Measurements from ENCODE around the gene LIME1. TPM values are rescaled to one million over a fixed set of nuclear protein-coding genes. Genes with fewer than 3 reads are reported as not detected.

Gene LIME1
- total and polyA plus RNA-seq, 4 experiments from 2014 or later, result 162 to 324 (median 233) TPM

DNA sequence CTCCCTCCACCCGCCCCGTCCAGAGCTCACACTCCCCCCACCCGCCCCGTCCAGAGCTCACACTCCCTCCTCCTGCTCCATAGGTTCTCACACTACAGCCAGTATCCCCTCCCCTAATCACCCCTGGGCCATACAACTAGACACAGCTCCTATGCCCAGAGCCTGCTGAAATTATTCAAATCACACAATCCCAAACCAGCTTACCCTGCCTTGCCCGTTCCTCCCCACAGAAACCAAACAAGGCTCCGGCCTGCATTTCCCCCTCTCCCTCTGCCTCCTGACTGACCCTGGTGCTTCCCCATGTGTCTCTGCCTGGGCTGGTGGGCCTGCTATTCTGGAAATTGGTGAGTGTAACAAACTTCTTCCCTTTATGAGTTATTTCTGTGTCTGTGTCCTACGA lies 21.7 kb downstream of the LIME1 start:
- H3K4me1 ChIP-seq (ENCODE audit: insufficient read depth, low read length), result peaks cover 6% of the 10 kb centered on the region
- H3K27me3 Mint-ChIP-seq, result peaks cover 0 to 2% of the 10 kb centered on the region in 2 donors
- H3K27me3 ChIP-seq (ENCODE audit: insufficient read depth, low read length), result no peaks in the 10 kb centered on the region
- no peak overlapping the region for H3K4me3 ChIP-seq (ENCODE audit: low read length in 2 of 2)
- CTCF ChIA-PET (ENCODE audit: partially characterized antibody), result interaction anchor here (1.1 kb wide), 1 partner anchor 25 kb away, joined by 3 read pairs; no protein-coding TSS in a partner anchor
- DNase-seq, result no peak
- intact Hi-C loops (cut with micrococcal nuclease), result no loop called here
- no peaks in the 10 kb centered on the region for H3K36me3 Mint-ChIP-seq
- H3K9me3 ChIP-seq (ENCODE audit: control insufficient read depth in 1 of 2, low read length in 2 of 2), result no peaks in the 10 kb centered on the region
- H3K27ac ChIP-seq (ENCODE audit: low read depth, low read length), result no peak overlapping the region
- peak overlapping the region in 1 of 7 donors; percentile 88 for H3K27ac Mint-ChIP-seq
- H3K4me3 Mint-ChIP-seq, result no peak overlapping the region
- peaks cover 5 to 32% (median 11%) of the 10 kb centered on the region in 4 donors for H3K4me1 Mint-ChIP-seq
- no peaks in the 10 kb centered on the region for H3K9me3 Mint-ChIP-seq
- POLR2A ChIA-PET (ENCODE audit: partially characterized antibody), result no interaction called here
- no peaks in the 10 kb centered on the region for H3K36me3 ChIP-seq (ENCODE audit: insufficient read depth, low read length)

DNA sequence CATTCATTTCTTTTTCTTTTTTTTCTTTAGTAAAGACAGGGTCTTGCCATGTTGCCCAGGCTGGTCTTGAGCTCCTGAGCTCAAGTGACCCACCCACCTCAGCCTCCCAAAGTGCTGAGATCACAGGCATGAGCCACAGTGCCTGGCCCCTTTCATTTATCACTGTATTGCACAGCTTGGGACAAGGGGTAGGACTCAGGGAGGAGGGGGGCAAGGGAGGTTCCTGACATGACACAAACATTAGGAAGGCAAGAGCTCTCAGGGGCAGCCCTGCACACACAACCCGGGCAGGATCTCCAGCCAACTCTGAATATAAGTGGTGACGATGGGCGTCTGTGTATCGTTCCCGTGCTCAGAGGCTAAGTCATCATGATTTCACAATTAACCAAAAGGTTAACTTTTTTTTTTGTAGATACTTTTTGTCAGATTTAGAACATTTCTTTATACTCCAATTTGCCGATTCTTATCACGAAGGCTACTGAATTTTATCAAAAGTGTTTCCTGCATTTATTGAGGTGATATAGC lies 23.0 kb downstream of the LIME1 start:
- Mint-ChIP-seq H3K36me3 (no peaks in the 10 kb centered on the region), H3K9me3 (no peaks in the 10 kb centered on the region), H3K27me3 (peaks cover 0 to 2% of the 10 kb centered on the region in 2 donors), H3K4me1 (peaks cover 5 to 24% (median 9%) of the 10 kb centered on the region in 4 donors), H3K27ac (no peak overlapping the region), H3K4me3 (no peak overlapping the region)
- H3K36me3 ChIP-seq (ENCODE audit: insufficient read depth, low read length), result no peaks in the 10 kb centered on the region
- H3K27me3 ChIP-seq (ENCODE audit: insufficient read depth, low read length), result no peaks in the 10 kb centered on the region
- intact Hi-C loops (cut with micrococcal nuclease), result no loop called here
- H3K4me3 ChIP-seq (ENCODE audit: low read length in 2 of 2), result no peak overlapping the region
- peaks cover 6% of the 10 kb centered on the region for H3K4me1 ChIP-seq (ENCODE audit: insufficient read depth, low read length)
- no peak overlapping the region for H3K27ac ChIP-seq (ENCODE audit: low read depth, low read length)
- CTCF ChIA-PET (ENCODE audit: partially characterized antibody), result interaction anchor here (1.3 to 1.5 kb wide), 2 partner anchors 9 to 22 kb away, joined by 3 to 4 read pairs; partner anchors contain the start of gene LIME1
- no peak for DNase-seq
- no peaks in the 10 kb centered on the region for H3K9me3 ChIP-seq (ENCODE audit: control insufficient read depth in 1 of 2, low read length in 2 of 2)
- POLR2A ChIA-PET (ENCODE audit: partially characterized antibody), result no interaction called here

DNA sequence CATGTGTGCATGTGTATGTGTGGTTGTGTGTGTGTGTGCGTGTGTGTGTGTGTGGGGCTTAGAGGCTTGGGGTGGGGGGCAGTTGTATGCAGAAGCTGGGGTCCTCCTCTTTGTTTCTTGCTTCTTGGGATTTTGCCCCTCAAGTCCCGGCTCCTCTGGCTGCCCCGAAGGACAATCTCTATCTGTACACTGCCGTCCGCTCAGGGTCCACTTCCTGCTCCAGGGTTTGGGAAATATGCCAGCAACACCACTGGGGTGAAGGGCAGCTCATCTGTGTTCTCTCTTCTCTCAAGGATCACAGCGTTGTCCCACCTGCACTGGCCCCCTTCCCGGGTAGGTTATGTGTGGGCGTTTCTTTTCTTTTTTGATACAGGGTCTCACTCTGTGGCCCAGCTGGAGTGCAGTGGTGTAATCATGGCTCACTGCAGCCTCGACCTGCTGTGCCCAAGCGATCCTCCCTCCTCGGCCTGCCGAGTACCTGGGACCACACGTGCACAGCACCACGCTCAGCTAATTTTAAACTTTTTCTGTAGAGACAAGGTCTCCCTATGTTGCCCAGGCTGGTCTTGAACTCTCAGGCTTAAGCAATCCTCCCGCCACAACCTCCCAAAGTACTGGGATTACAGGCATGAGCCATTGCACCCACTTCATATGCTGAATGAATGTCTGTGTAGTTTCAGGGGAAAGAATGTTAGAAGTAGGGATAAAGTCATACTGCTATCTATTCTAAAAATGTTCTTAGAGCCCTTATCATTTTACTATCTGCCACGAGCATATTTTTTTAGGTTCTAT lies 28.8 kb downstream of the LIME1 start:
- ChIA-PET POLR2A (ENCODE audit: partially characterized antibody) (interaction anchor here (1.1 kb wide), 1 partner anchor 18 kb away, joined by 5 read pairs; no protein-coding TSS in a partner anchor), CTCF (ENCODE audit: partially characterized antibody) (interaction anchor here (3.1 kb wide), 1 partner anchor 20 kb away, joined by 10 read pairs; no protein-coding TSS in a partner anchor)
- Mint-ChIP-seq H3K9me3 (no peaks in the 10 kb centered on the region), H3K4me1 (no peaks in the 10 kb centered on the region), H3K4me3 (no peak overlapping the region), H3K27ac (no peak overlapping the region), H3K27me3 (no peaks in the 10 kb centered on the region), H3K36me3 (no peaks in the 10 kb centered on the region)
- no peak overlapping the region for H3K27ac ChIP-seq (ENCODE audit: low read depth, low read length)
- no peak for DNase-seq
- no peaks in the 10 kb centered on the region for H3K36me3 ChIP-seq (ENCODE audit: insufficient read depth, low read length)
- intact Hi-C loops (cut with micrococcal nuclease), result no loop called here
- no peak overlapping the region for H3K4me3 ChIP-seq (ENCODE audit: low read length in 2 of 2)
- no peaks in the 10 kb centered on the region for H3K9me3 ChIP-seq (ENCODE audit: control insufficient read depth in 1 of 2, low read length in 2 of 2)
- H3K4me1 ChIP-seq (ENCODE audit: insufficient read depth, low read length), result no peaks in the 10 kb centered on the region
- no peaks in the 10 kb centered on the region for H3K27me3 ChIP-seq (ENCODE audit: insufficient read depth, low read length)

GRCh38 chr20:63765902-63766301 lies 29.4 kb downstream of the LIME1 start:
- no peak overlapping the region for H3K4me3 ChIP-seq (ENCODE audit: low read length in 2 of 2)
- intact Hi-C loops (cut with micrococcal nuclease), result no loop called here

DNA sequence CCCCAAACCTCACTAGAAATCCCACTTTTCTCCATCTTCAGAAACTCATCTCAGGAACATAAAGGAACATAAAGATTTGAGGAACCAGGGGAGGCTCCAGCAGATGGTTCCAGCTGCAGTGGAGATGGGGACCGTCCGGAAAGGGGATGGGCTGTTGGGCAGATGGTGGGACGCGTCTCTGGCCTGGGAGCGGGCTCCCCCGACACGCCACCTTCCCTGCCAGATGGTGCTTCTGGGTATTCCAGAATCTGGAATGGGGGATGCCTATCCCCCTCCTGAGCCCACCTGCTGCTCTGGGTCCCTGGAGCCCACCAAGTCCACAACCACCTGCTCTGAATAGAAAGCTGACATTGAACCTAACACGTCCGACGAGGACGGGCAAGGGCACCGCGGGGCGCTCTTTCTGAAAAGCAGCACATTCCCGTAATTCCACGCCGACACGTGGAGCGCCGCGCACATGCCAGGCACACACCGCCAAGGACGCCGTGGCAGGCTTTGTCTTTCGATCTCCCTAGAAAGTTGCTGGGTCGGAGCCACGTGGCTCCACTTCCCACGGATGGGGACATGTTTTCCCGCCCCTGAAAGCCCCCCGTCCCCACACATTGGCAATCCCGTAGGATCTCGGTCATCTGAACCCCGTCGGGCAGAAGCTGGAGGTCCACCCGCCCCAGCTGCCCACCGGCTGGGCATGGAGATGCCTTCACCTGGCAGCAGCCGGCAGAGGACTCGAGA lies 30.4 kb downstream of the LIME1 start:
- no peaks in the 10 kb centered on the region for H3K27me3 Mint-ChIP-seq
- Histone ChIP-seq H3K9me3 (ENCODE audit: control insufficient read depth in 1 of 2, low read length in 2 of 2) (no peaks in the 10 kb centered on the region), H3K4me3 (ENCODE audit: low read length in 2 of 2) (no peak overlapping the region), H3K36me3 (ENCODE audit: insufficient read depth, low read length) (no peaks in the 10 kb centered on the region), H3K4me1 (ENCODE audit: insufficient read depth, low read length) (no peaks in the 10 kb centered on the region), H3K27me3 (ENCODE audit: insufficient read depth, low read length) (no peaks in the 10 kb centered on the region), H3K27ac (ENCODE audit: low read depth, low read length) (no peak overlapping the region)
- intact Hi-C loops (cut with micrococcal nuclease), result no loop called here
- ChIA-PET CTCF (ENCODE audit: partially characterized antibody) (interaction anchor here (0.6 kb wide), 1 partner anchor 17 kb away, joined by 3 read pairs; no protein-coding TSS in a partner anchor), POLR2A (ENCODE audit: partially characterized antibody) (interaction anchor here (1.1 kb wide), 1 partner anchor 58 kb away, joined by 3 read pairs; no protein-coding TSS in a partner anchor)
- H3K4me3 Mint-ChIP-seq, result no peak overlapping the region
- no peaks in the 10 kb centered on the region for H3K9me3 Mint-ChIP-seq
- H3K27ac Mint-ChIP-seq, result no peak overlapping the region
- DNase-seq, result no peak
- H3K4me1 Mint-ChIP-seq, result no peaks in the 10 kb centered on the region
- no peaks in the 10 kb centered on the region for H3K36me3 Mint-ChIP-seq

More at GRCh38 chr20:63765902-63766301, 29.4 kb downstream of the LIME1 start:
- CTCF ChIA-PET (ENCODE audit: partially characterized antibody), result no interaction called here
- H3K27ac ChIP-seq (ENCODE audit: low read depth, low read length), result no peak overlapping the region
- Mint-ChIP-seq H3K27ac (no peak overlapping the region), H3K27me3 (no peaks in the 10 kb centered on the region), H3K4me3 (no peak overlapping the region), H3K36me3 (no peaks in the 10 kb centered on the region), H3K9me3 (no peaks in the 10 kb centered on the region), H3K4me1 (no peaks in the 10 kb centered on the region)
- no peak for DNase-seq
- no peaks in the 10 kb centered on the region for H3K27me3 ChIP-seq (ENCODE audit: insufficient read depth, low read length)
- POLR2A ChIA-PET (ENCODE audit: partially characterized antibody), result interaction anchor here (1.1 kb wide), 2 partner anchors 17 to 57 kb away, joined by 3 to 5 read pairs; no protein-coding TSS in a partner anchor
- no peaks in the 10 kb centered on the region for H3K4me1 ChIP-seq (ENCODE audit: insufficient read depth, low read length)
- H3K9me3 ChIP-seq (ENCODE audit: control insufficient read depth in 1 of 2, low read length in 2 of 2), result no peaks in the 10 kb centered on the region
- H3K36me3 ChIP-seq (ENCODE audit: insufficient read depth, low read length), result no peaks in the 10 kb centered on the region

- POLR2A ChIA-PET (ENCODE audit: partially characterized antibody), result no interaction called here
- Mint-ChIP-seq H3K36me3 (no peaks in the 10 kb centered on the region), H3K4me3 (no peak overlapping the region), H3K27me3 (no peaks in the 10 kb centered on the region), H3K4me1 (no peaks in the 10 kb centered on the region), H3K9me3 (no peaks in the 10 kb centered on the region), H3K27ac (no peak overlapping the region)
- CTCF ChIA-PET (ENCODE audit: partially characterized antibody), result interaction anchor here (0.6 kb wide), 1 partner anchor 16 kb away, joined by 3 read pairs; no protein-coding TSS in a partner anchor
- Histone ChIP-seq H3K27ac (ENCODE audit: low read depth, low read length) (no peak overlapping the region), H3K4me3 (ENCODE audit: low read length in 2 of 2) (no peak overlapping the region), H3K27me3 (ENCODE audit: insufficient read depth, low read length) (no peaks in the 10 kb centered on the region), H3K4me1 (ENCODE audit: insufficient read depth, low read length) (no peaks in the 10 kb centered on the region), H3K36me3 (ENCODE audit: insufficient read depth, low read length) (no peaks in the 10 kb centered on the region), H3K9me3 (ENCODE audit: control insufficient read depth in 1 of 2, low read length in 2 of 2) (no peaks in the 10 kb centered on the region)
- DNase-seq, result no peak
- intact Hi-C loops (cut with micrococcal nuclease), result no loop called here
Measured at GRCh38 chr20:63767456-63767855, 31.0 kb downstream of the LIME1 start.

DNA sequence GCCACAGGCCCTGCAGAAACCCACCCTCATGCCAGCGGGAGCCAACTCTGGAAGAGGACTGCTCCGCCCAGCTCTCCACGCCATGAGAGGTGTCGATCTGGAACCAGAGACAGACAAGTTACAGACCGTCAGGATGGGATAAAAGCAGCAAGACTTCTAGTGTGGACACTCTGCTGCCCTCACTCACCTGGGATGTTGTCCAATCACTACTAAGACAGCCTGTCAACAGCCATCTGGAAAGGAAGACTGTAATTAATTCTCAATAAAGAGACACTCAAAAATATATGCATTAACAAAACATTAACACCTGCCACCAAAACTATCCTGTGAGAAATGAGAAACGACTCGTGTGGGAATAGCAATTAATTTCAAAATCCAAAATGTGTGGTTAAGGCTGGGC lies 31.4 kb downstream of the LIME1 start:
- Mint-ChIP-seq H3K4me3 (no peak overlapping the region), H3K9me3 (no peaks in the 10 kb centered on the region), H3K27me3 (no peaks in the 10 kb centered on the region), H3K4me1 (no peaks in the 10 kb centered on the region), H3K36me3 (no peaks in the 10 kb centered on the region), H3K27ac (no peak overlapping the region)
- ChIA-PET CTCF (ENCODE audit: partially characterized antibody) (no interaction called here), POLR2A (ENCODE audit: partially characterized antibody) (no interaction called here)
- Histone ChIP-seq H3K9me3 (ENCODE audit: control insufficient read depth in 1 of 2, low read length in 2 of 2) (no peaks in the 10 kb centered on the region), H3K36me3 (ENCODE audit: insufficient read depth, low read length) (no peaks in the 10 kb centered on the region), H3K27ac (ENCODE audit: low read depth, low read length) (no peak overlapping the region), H3K4me1 (ENCODE audit: insufficient read depth, low read length) (no peaks in the 10 kb centered on the region), H3K4me3 (ENCODE audit: low read length in 2 of 2) (no peak overlapping the region), H3K27me3 (ENCODE audit: insufficient read depth, low read length) (no peaks in the 10 kb centered on the region)
- intact Hi-C loops (cut with micrococcal nuclease), result no loop called here
- no peak for DNase-seq

Data from CD4-positive, alpha-beta memory T cell (primary cell).